GM18870 (cell line): ENCODE results near the gene TMEM129.

Experiments
- ATAC-seq: cut with Tn5 transposase; IDR thresholded peaks from one replicate; pipeline ENCODE4 v1.9.1; 2021; ENCODE audit warnings: moderate library complexity; ENCODE audit not compliant: unreplicated experiment

Gene TMEM129

GRCh38 chr4:1745165-1745564 is 24.0 kb upstream of the TMEM129 start:
- no peak for ATAC-seq

GRCh38 chr4:1744552-1744951 is 23.4 kb upstream of the TMEM129 start:
- ATAC-seq, result no peak

- no peak for ATAC-seq
These were observed 22.9 kb upstream of the TMEM129 start for GRCh38 chr4:1743975-1744374.

GRCh38 chr4:1743551-1743950 is 22.4 kb upstream of the TMEM129 start:
- no peak for ATAC-seq

- no peak for ATAC-seq
These were observed 20.1 kb upstream of the TMEM129 start for GRCh38 chr4:1741208-1741607.

- ATAC-seq, result no peak
These were observed 19.0 kb upstream of the TMEM129 start for GRCh38 chr4:1740021-1740545.

- no peak for ATAC-seq
These were observed 18.2 kb upstream of the TMEM129 start for GRCh38 chr4:1739358-1739757.

- ATAC-seq, result no peak
These were observed 17.3 kb upstream of the TMEM129 start for GRCh38 chr4:1738410-1738809.

GRCh38 chr4:1737666-1738065 is 16.5 kb upstream of the TMEM129 start:
- ATAC-seq, result no peak

GRCh38 chr4:1736812-1737211 is 15.7 kb upstream of the TMEM129 start:
- no peak for ATAC-seq

- ATAC-seq, result no peak
These were observed 14.1 kb upstream of the TMEM129 start for GRCh38 chr4:1735215-1735614.

- no peak for ATAC-seq
These were observed 11.8 kb upstream of the TMEM129 start for GRCh38 chr4:1732911-1733310.

- no peak for ATAC-seq
These were observed 10.1 kb upstream of the TMEM129 start for GRCh38 chr4:1731180-1731579.

- ATAC-seq, result no peak
These were observed 9.5 kb upstream of the TMEM129 start for GRCh38 chr4:1730532-1731135.

GRCh38 chr4:1728061-1728980 is 7.2 kb upstream of the TMEM129 start:
- no peak for ATAC-seq

GRCh38 chr4:1727117-1728031 is 6.3 kb upstream of the TMEM129 start:
- no peak for ATAC-seq

GRCh38 chr4:1726146-1726934 is 5.2 kb upstream of the TMEM129 start:
- no peak for ATAC-seq

- ATAC-seq, result no peak
These were observed 4.4 kb upstream of the TMEM129 start for GRCh38 chr4:1725521-1725920.

- no peak for ATAC-seq
These were observed 2.1 kb upstream of the TMEM129 start for GRCh38 chr4:1723131-1723801.
